Epithelial cell of esophagus (primary cell): ENCODE measurements around the gene LTF.
A peak's percentile ranks its signal among the peaks of the same experiment; 100 is the strongest.

ENCODE experiments used
- DNase-seq: peaks from one replicate; pipeline ENCODE4 v3.0.0; 2010; ENCODE audit warnings: low read depth
- H3K4me3 ChIP-seq: 2 replicates; pipeline ENCODE4 v1.5.1; 2011; ENCODE audit warnings: mild to moderate bottlenecking, low read length, control low read depth
- TF ChIP-seq, protein P1 (sequence below): IDR thresholded peaks from 2 replicates; pipeline ENCODE4 v1.5.1; 2011; ENCODE audit warnings: low read depth, mild to moderate bottlenecking, low read length, control low read depth, inconsistent platforms; ENCODE audit not compliant: insufficient read depth; ENCODE audit errors: missing control alignments

LTF gene

DNA sequence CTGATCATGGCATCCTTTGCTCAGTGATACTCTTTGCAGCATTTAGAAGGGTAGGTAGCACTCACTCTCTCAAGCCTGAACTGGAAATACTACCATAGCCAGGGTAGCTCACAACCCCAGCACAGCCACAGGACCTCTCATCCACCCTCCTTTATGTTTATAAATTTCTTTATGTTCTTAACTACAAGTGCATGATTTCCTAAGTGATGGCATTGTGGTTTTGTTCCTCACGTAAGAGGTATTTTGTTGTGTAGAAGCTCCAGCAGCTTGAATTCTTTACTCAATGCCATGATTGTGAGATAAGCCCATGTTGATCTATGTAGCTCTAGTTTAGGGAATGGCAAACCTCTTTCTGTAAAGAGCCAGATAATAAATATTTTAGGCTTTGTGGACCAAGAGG, 25.2 kb upstream of the LTF start:
- TF ChIP-seq, protein P1, sequence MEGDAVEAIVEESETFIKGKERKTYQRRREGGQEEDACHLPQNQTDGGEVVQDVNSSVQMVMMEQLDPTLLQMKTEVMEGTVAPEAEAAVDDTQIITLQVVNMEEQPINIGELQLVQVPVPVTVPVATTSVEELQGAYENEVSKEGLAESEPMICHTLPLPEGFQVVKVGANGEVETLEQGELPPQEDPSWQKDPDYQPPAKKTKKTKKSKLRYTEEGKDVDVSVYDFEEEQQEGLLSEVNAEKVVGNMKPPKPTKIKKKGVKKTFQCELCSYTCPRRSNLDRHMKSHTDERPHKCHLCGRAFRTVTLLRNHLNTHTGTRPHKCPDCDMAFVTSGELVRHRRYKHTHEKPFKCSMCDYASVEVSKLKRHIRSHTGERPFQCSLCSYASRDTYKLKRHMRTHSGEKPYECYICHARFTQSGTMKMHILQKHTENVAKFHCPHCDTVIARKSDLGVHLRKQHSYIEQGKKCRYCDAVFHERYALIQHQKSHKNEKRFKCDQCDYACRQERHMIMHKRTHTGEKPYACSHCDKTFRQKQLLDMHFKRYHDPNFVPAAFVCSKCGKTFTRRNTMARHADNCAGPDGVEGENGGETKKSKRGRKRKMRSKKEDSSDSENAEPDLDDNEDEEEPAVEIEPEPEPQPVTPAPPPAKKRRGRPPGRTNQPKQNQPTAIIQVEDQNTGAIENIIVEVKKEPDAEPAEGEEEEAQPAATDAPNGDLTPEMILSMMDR, result no peak
- no peak for DNase-seq
- H3K4me3 ChIP-seq, result no peak overlapping the region

DNA sequence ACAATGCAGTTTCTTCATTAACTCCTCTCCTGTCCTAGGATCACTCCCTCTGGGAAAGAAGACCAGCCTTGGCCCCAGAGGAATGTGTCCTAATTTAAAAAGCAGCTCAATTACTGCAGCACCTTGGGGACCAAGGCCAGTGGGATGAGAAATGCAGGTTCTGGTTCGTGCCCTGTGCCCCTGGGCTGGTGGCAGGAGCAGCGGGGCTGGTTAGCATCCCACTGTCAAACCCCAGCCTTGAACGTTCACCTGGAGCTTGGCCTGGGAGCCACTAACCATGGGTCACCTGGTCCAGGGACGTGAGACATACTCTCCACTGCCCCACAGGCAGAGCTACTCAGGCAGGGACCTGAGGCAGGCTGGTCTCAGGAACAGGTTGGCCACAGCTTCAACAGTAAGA, 24.7 kb upstream of the LTF start:
- no peak overlapping the region for H3K4me3 ChIP-seq
- DNase-seq, result no peak
- TF ChIP-seq, protein P1, result no peak

DNA sequence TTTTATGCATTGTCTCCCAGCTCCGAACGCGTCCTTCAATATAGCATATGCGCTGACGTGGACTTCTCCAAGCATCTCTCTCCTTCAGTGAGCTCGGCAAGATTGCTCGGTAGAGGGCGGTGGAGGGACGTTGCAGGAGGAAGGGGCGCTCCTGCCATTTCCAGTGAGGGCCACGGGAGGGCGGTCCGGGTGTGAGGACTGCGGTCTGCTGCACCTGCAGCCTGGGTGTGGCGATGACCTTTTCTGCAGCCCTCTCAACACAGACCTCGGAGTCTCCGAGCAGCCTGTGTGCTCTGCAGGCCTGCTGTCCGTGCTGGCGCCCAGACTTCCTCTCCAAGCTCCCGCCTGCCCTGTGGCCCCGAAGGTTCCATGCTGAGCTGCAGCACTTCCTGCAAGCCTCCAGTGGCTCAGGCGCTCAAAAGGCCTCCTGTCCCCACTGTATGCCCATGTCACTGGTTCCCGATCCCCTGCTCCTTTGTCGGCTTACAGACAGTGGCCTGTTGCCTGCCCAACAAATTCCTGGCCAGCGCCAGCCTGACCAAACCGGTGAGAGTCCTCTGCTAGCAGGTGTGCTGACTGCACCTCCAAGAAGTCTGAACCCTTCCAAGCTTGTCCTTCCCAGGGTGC, 24.1 kb upstream of the LTF start:
- TF ChIP-seq, protein P1, result peak; percentile 100
- peak; percentile 90 for DNase-seq
- H3K4me3 ChIP-seq, result no peak overlapping the region

- TF ChIP-seq, protein P1, result no peak
- no peak for DNase-seq
Observed at GRCh38 chr3:46485779-46486175, 21.1 kb upstream of the LTF start.

DNA sequence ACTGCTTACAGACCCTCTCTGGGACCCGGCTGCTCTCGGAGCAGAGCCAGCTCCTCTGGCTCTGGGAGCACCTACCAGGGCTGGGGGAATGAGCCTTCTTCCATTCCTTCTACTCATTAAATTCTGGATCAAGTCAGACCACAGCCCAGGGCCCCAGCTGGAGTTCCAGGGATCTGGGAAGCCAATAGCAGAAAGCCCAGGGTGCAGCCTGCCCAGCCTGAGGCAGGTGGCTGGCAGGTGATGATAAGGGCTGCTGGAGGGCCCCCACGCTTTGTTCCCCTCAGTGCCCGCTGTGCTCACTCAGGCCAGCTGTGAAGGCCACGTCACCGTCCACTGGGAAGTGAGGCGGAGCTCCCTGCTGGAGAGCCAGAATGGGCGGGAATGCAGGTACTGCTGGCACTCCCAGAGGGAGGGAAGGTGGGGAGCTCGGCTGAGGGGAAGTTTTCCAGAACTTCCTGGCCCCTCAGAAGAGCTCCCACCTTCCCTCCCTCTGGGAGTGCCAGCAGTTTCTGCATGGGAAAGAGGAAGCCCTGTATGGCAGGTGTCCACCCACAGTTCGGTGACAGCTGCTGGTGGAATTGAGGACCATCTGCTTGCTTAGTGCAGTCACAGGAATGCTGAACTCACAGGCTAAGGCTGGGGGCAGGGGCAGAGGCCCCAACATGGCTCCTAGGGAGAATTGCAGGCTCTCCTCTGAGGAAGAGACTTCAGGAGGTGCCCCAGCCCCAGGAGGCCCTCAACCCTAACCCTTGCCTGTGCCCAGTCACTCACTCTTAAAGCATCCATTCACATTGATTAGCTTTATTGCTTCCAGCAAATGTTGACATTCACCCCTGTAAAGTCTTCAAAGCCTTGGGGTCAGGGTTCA, 20.4 kb upstream of the LTF start:
- TF ChIP-seq, protein P1, result no peak
- H3K4me3 ChIP-seq, result no peak overlapping the region
- DNase-seq, result no peak

More at GRCh38 chr3:46485779-46486175, 21.1 kb upstream of the LTF start:
- no peak overlapping the region for H3K4me3 ChIP-seq

GRCh38 chr3:46484388-46484787, 19.7 kb upstream of the LTF start:
- DNase-seq, result no peak
- H3K4me3 ChIP-seq, result no peak overlapping the region
- TF ChIP-seq, protein P1, result no peak
